Endodermal cell (in vitro differentiated cells): ENCODE measurements around the gene TEX44. TPM values are rescaled to one million over a fixed set of nuclear protein-coding genes. Genes with fewer than 3 reads are reported as not detected.

ENCODE experiments used
- DNase-seq: peaks from one replicate; pipeline ENCODE4 v3.0.0-alpha.2; 2017
- H3K27ac ChIP-seq: 2 replicates; pipeline ENCODE4 v1.5.1; 2013; ENCODE audit warnings: mild to moderate bottlenecking, low read depth, low read length, moderate library complexity
- H3K27me3 ChIP-seq: 2 replicates; pipeline ENCODE4 v1.6.1; 2013; ENCODE audit warnings: mild to moderate bottlenecking, low read length, moderate library complexity; ENCODE audit not compliant: insufficient read depth, control insufficient read depth, poor library complexity, severe bottlenecking
- H3K36me3 ChIP-seq: 2 replicates; pipeline ENCODE4 v1.7.0; 2013; ENCODE audit warnings: mild to moderate bottlenecking, low read length, moderate library complexity; ENCODE audit not compliant: control insufficient read depth, insufficient read depth
- H3K4me1 ChIP-seq: one replicate; pipeline ENCODE4 v1.7.0; 2013; ENCODE audit warnings: low read length; ENCODE audit not compliant: control insufficient read depth, insufficient read depth
- H3K4me3 ChIP-seq: 2 replicates; pipeline ENCODE4 v1.5.1; 2013; ENCODE audit warnings: mild to moderate bottlenecking, low read length, moderate library complexity
- H3K9ac ChIP-seq: 2 replicates; pipeline ENCODE4 v1.6.1; 2013; ENCODE audit warnings: mild to moderate bottlenecking, low read length, moderate library complexity; ENCODE audit not compliant: poor library complexity, severe bottlenecking; ENCODE audit errors: extremely low read depth
- H3K9me3 ChIP-seq: 2 replicates; pipeline ENCODE4 v1.6.1; 2013; ENCODE audit warnings: mild to moderate bottlenecking, low read length, moderate library complexity; ENCODE audit not compliant: control insufficient read depth
- H3K27ac Mint-ChIP-seq: 2 replicates; pipeline ENCODE4 v1.8.0; 2020; ENCODE audit warnings: mixed read lengths
- H3K27me3 Mint-ChIP-seq: 2 replicates; pipeline ENCODE4 v1.8.0; 2021; ENCODE audit warnings: mild to moderate bottlenecking, mixed read lengths; ENCODE audit not compliant: insufficient read depth
- H3K36me3 Mint-ChIP-seq: 2 replicates; pipeline ENCODE4 v1.8.0; 2020; ENCODE audit warnings: low read depth, mixed read lengths
- H3K4me1 Mint-ChIP-seq: 2 replicates; pipeline ENCODE4 v1.8.0; 2020; ENCODE audit warnings: mixed read lengths
- H3K4me3 Mint-ChIP-seq: 2 replicates; pipeline ENCODE4 v1.8.0; 2020; ENCODE audit warnings: mild to moderate bottlenecking, moderate library complexity, mixed read lengths
- H3K9me3 Mint-ChIP-seq: 2 replicates; pipeline ENCODE4 v1.8.0; 2020; ENCODE audit warnings: mild to moderate bottlenecking, mixed read lengths
- WGBS, 2 experiments: methylation state at CpG; one replicate each; pipeline versions ENCODE4 v1.1.5 to v1.1.7; 2013; ENCODE audit warnings: missing lambda C conversion rate in 2 of 2, mixed read lengths in 1 of 2; ENCODE audit not compliant: insufficient coverage in 1 of 2, insufficient read length in 1 of 2; 5-methylcytosine and 5-hydroxymethylcytosine counted together
- total RNA-seq, 2 donors: library from RNA; stranded (reverse); fragmentation: NEBNext Ultra II Directional in 1 of 2; extraction: Animal tissue kit (Norgen Biotek cat#: 25700) in 1 of 2; gene quantifications; 2 replicates in 1 of 2; 3 replicates in 1 of 2; pipeline ENCODE4 v1.2.1, GENCODE V29; 2021
- TF ChIP-seq, protein P1 (sequence below): fragments of 200-600 bp; sonication (generic); conservative IDR thresholded peaks from 2 replicates; pipeline ENCODE4 v1.5.0; 2021; ENCODE audit warnings: antibody characterized with exemption, mild to moderate bottlenecking

Gene TEX44
- total RNA-seq, 2 donors from 2014 or later = not detected

DNA sequence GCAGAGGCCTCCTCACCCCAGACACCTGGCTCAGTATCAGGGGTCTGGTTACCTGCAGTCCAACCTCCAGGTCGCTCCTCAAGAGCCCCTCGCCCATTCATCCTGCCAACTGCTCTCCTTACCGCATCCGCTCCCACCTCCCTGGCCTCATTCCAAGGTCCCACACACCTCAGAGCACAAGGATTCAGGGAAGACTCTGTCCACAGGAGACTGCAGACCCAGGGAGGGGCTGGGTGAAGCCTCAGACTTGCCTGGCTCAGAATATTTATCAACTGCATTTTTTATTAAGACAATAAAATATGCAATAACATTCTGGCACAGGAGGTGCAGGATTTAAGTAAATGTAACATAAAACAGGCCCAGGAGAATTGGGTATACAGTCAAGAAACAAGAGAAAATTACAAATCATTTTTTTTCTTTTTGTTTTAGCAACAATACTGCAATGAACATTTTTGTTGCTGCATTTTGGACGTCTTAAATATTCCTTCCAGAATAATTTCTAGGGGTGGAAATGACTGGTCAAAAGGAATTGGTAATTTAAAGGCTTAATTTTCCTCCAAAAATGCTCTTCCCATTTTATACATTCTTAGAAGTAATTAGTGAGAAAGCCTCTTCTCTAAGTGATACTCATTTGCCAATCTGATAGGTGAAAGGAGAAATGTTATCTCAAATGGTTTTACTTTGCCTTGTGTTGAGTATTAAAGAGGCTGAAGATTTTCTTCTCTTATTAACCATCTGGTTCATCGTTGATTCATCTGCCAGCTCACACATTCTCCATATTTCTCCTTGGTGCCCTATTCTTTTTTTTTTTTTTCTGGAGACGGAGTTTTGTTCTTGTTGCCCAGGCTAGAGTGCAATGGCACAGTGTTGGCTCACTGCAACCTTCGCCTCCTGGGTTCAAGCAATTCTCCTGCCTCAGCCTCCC is 42.5 kb downstream of the TEX44 start:
- Histone ChIP-seq H3K4me1 (no peaks in the 10 kb centered on the region), H3K27me3 (no peaks in the 10 kb centered on the region), H3K27ac (no peak overlapping the region), H3K4me3 (no peak overlapping the region), H3K36me3 (no peaks in the 10 kb centered on the region), H3K9me3 (no peaks in the 10 kb centered on the region), H3K9ac (no peak overlapping the region)
- H3K27me3 Mint-ChIP-seq = no peaks in the 10 kb centered on the region
- no peak for DNase-seq
- no peak overlapping the region for H3K4me3 Mint-ChIP-seq
- H3K4me1 Mint-ChIP-seq = no peaks in the 10 kb centered on the region
- no peak overlapping the region for H3K27ac Mint-ChIP-seq
- no peaks in the 10 kb centered on the region for H3K9me3 Mint-ChIP-seq
- WGBS, 2 experiments = 93 to 100% methylated on average over 4 to 8 of the region's 8 CpGs
- TF ChIP-seq, protein P1, sequence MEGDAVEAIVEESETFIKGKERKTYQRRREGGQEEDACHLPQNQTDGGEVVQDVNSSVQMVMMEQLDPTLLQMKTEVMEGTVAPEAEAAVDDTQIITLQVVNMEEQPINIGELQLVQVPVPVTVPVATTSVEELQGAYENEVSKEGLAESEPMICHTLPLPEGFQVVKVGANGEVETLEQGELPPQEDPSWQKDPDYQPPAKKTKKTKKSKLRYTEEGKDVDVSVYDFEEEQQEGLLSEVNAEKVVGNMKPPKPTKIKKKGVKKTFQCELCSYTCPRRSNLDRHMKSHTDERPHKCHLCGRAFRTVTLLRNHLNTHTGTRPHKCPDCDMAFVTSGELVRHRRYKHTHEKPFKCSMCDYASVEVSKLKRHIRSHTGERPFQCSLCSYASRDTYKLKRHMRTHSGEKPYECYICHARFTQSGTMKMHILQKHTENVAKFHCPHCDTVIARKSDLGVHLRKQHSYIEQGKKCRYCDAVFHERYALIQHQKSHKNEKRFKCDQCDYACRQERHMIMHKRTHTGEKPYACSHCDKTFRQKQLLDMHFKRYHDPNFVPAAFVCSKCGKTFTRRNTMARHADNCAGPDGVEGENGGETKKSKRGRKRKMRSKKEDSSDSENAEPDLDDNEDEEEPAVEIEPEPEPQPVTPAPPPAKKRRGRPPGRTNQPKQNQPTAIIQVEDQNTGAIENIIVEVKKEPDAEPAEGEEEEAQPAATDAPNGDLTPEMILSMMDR = no peak
- H3K36me3 Mint-ChIP-seq = no peaks in the 10 kb centered on the region

DNA sequence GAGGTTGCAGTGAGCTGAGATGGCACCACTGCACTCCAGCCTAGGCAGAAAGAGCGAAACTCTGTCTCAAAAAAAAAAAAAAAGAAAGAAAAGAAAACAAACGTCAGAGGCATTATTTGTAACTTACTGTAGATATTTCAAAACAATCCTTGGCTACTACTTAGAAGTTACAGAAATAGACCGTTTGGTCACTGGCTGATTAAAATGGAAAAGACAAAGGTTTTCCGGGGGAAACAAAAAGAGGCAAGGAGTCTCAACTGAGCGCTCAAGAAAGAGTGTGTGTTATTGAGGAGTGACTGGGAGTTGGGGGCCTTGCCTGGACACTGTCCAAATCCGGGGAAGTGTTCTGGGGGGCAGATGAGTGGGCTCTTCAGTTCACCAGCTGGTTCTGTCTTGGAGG is 47.6 kb downstream of the TEX44 start:
- Histone ChIP-seq H3K27me3 (no peaks in the 10 kb centered on the region), H3K27ac (no peak overlapping the region), H3K36me3 (no peaks in the 10 kb centered on the region), H3K9me3 (no peaks in the 10 kb centered on the region), H3K4me3 (no peak overlapping the region), H3K9ac (no peak overlapping the region), H3K4me1 (no peaks in the 10 kb centered on the region)
- no peak for DNase-seq
- no peaks in the 10 kb centered on the region for H3K4me1 Mint-ChIP-seq
- 88 to 100% methylated on average over 4 to 6 of the region's 6 CpGs for WGBS, 2 experiments
- H3K27ac Mint-ChIP-seq = no peak overlapping the region
- H3K4me3 Mint-ChIP-seq = no peak overlapping the region
- no peaks in the 10 kb centered on the region for H3K27me3 Mint-ChIP-seq
- H3K36me3 Mint-ChIP-seq = no peaks in the 10 kb centered on the region
- TF ChIP-seq, protein P1 = no peak
- H3K9me3 Mint-ChIP-seq = no peaks in the 10 kb centered on the region

DNA sequence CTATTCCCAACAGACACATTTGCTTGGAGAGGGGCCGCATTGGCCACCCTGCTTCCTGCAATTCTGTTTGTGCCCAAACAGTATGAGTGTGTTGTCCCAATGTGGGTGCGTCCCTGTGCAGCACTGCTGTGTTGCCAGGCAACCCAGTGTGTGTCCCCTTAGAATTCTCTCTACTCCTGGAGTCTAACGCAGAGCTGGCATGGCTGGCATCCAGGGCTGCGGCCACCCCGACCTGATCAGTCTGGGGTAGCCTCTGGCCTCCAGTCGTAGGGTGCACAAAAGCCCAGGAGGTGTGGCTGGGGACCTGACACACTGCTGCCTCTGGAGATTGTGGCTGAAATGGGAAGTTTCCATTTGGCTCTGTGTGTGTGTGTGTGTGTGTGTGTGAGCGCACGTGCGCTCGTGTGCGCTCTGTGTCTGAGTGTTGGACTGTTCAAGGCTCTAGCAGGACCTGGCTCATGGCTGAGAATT is 48.0 kb downstream of the TEX44 start:
- Histone ChIP-seq H3K4me1 (no peaks in the 10 kb centered on the region), H3K27ac (no peak overlapping the region), H3K9ac (no peak overlapping the region), H3K36me3 (no peaks in the 10 kb centered on the region), H3K4me3 (no peak overlapping the region), H3K9me3 (no peaks in the 10 kb centered on the region), H3K27me3 (no peaks in the 10 kb centered on the region)
- Mint-ChIP-seq H3K27ac (no peak overlapping the region), H3K36me3 (no peaks in the 10 kb centered on the region), H3K27me3 (no peaks in the 10 kb centered on the region), H3K4me1 (no peaks in the 10 kb centered on the region), H3K4me3 (no peak overlapping the region), H3K9me3 (no peaks in the 10 kb centered on the region)
- 77 to 96% methylated on average over 5 to 11 of the region's 11 CpGs for WGBS, 2 experiments
- DNase-seq = no peak
- TF ChIP-seq, protein P1 = no peak
